Subcutaneous adipose tissue (tissue), 4 donors: Measurements from ENCODE around the gene PHRF1. TPM values are rescaled to one million over a fixed set of nuclear protein-coding genes. Genes with fewer than 3 reads are reported as not detected.

Experiments
- CTCF ChIP-seq: fragments of 450-650 bp; IDR thresholded peaks from one replicate; pipeline ENCODE4 v1.5.1; 2016; ENCODE audit warnings: low read depth, mild to moderate bottlenecking, control low read depth, antibody characterized with exemption, moderate library complexity
- total RNA-seq, 4 donors: library from RNA; depleted of rRNA; stranded (reverse); fragments of >200 nt; gene quantifications; one replicate each; pipeline ENCODE4 v1.1.0, GENCODE V29; 2016

PHRF1 gene
- total RNA-seq, 4 donors from 2014 or later = 9.0 to 28.4 (median 12.6) TPM

GRCh38 chr11:557328-558132, 18.7 kb upstream of the PHRF1 start:
- TF ChIP-seq CTCF = no peak

DNA sequence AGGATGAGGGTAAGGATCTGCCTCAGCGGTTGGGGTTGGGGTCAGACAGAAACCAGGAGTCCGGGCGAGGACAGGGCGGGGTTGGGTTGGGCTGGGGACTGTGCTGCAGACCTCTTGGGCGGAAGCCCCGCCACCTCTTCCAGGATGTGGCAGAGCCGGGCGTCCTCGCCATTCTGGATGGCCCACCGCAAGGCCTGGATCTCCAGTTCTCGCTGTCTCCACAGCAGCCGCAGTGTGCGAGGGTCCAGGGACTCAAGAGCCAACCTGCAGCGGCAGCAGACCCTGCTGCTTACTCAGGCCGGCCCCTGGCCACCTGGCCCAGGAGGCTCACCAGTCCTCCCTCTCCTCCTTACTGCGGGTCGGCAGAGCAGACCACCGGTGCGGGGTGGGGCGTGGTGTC, 17.8 kb upstream of the PHRF1 start:
- TF ChIP-seq CTCF = no peak

DNA sequence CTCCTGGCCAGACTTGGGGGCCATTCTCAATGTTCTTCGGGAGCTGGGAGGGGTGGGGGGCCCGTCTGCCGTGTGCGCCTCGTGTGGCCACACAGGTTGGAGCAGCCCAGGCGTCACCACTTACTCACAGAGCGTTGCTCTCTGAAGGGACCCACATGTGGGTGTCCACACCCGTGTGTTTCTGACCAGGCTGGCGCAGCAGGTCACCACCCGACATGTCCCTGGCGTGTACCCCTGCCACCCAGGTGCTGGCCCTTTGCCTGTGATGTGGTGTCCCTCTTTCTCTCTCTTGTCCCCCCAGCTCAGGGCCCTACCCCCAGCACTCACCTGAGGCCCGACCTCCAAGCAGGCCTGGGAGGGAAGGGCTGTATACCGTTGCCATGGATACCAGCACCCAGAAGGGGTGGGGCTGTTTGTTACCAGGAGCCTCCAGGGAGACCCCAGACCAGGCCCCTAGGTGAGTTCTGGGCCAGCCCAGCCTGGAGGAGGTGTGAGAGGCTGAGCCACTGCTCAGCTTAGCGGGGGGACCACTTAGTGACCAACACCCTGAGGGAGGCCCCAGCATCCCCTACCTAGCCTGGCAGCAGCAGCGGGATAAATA, 17.1 kb upstream of the PHRF1 start:
- no peak for TF ChIP-seq CTCF

DNA sequence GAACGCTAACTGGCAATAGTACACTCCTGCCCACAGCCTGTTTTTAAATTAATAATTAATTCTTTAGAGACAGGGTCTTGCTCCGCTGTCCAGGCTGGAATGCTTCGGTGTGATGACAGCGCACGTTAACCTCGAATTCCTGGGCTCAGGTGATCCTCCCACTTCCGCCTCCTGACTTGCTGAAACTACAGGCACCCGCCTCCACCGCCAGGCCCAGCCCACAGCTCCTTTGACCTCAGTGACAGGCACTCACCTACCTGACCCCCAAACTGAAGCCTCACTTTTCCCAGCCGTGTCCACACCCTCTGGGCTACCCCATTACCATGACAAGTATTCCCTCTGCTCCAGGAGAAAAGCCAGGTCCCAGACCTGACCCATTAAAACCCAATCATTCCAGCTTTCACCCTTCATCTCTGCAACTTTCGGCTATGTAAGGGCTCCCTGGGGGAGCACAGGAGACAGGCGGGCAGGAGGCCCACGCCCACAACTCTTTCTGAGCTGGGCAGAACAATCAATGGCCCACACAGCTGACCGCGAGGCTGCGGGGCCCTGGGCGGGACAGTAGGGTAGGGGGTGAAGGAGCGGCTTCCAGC, 16.5 kb upstream of the PHRF1 start:
- TF ChIP-seq CTCF = no peak

DNA sequence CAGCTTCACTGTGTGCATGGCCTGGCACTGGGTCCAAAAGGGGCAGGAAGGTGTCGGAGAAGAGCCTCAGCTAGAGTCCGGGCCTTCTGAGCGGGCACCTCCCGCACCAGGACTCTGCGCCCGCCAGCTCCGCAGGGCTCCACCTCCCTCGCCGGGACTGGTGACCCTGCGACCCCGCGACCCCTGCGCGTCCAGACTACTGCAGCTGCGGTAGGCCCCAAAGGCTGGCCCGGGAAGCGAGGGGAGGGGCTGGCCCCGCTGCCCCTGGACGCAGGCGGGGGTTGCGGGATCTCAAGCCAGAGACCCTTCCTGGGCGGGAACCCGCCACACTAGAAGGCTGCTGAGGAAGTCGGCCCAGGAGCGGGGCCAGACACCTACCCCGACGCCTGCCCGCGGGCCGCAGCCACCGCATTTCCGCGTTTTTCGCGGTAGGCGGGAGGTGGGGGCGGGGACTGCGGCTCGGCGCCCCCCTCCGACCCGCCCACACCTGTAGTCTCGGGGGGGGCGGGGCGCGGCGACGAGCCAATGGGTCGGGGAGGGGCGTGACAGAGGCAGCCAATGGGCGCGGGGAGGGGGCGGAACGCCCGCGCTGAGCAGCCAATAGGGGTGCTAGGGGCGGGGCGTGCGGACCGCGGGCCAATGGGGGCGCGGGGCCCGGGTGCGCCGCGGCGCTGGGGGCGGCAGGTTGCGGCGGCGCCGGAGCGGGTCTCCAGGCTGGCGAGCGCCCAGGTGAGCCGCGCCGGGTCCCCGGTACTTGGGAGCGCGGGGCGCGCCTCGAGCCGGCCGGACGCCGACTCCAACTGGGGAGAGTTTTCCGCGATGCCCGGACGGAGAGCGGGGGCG, 15.7 kb upstream of the PHRF1 start, which contains the start of the genes LMNTD2 and RASSF7:
Gene LMNTD2, minus strand, starts transcription at position 434 of the 843 bp plus-strand sequence. Its CDS starts 22 bp downstream, at position 412.
Gene RASSF7, plus strand, starts transcription at position 666 of the 843 bp plus-strand sequence. CDS start 799 bp downstream, outside the sequence.
- no peak for TF ChIP-seq CTCF

GRCh38 chr11:561148-562003, 14.9 kb upstream of the PHRF1 start:
- TF ChIP-seq CTCF = no peak
